DMS153 (cell line): ENCODE results near the gene PYCARD.
"Not testable (repeated sequence)": the region's sequence is repeated elsewhere in the genome, so short reads cannot be mapped to it uniquely, and the experiment has no call there.

ENCODE experiments used
- DNase-seq: peaks from one replicate; lab custom pipeline; 2025; lab: John Stamatoyannopoulos, UW

The PYCARD gene

DNA sequence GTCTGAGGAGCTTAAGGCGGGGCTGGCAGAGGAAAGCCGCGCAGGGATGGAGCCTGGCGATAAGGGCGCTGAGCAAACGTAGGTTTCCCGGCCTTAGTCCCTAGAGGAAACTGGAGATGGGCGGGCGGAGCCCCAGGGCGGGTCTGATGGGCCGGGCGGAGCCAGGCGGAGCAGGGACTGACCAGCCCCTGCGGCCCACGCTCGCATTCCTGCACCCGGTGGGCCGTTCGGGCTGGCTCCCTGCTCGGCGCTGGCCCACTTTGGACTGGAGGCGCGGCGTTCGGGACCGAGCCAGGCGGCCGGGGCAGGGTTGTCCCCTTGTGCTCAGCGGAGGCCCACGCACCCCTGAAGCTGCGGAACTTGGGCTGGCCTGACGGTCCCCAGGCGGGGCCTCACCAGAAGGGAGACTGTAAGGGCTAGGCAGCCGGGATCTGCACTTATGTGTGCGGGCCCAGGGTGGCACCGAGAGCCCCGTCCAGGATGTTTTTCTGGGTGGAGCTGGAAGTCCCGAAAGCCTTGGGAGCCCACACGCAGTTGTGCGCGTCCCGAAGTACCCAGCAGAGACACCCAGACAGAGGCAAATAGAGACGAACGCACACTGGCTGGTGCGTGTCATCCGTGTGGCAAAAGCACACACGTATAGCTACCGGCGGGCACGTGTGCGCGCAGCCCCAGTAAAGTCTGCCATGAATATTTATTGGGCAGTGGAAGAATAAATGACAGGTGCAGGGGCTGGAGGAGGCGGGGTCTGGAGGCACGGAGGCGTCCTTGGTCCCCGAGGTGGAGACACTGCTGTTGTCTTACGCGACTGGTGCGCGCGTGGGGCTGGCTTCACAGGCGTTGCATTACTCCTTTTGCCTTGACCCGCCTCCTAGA lies 13.0 kb upstream of the PYCARD start:
- DNase-seq: peak; percentile 35

DNA sequence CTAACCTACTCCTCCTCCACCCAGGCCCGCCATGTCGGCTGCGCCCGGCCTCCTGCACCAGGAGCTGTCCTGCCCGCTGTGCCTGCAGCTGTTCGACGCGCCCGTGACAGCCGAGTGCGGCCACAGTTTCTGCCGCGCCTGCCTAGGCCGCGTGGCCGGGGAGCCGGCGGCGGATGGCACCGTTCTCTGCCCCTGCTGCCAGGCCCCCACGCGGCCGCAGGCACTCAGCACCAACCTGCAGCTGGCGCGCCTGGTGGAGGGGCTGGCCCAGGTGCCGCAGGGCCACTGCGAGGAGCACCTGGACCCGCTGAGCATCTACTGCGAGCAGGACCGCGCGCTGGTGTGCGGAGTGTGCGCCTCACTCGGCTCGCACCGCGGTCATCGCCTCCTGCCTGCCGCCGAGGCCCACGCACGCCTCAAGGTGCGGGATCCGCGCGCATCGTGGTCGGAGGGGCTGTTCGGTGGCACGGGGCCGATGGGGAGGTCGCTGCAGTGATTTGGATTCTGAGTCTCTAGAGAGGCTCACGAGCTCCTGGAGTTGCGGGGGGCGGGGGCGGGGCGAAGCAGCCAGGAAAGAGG lies 12.2 kb upstream of the PYCARD start:
- DNase-seq: no peak

DNA sequence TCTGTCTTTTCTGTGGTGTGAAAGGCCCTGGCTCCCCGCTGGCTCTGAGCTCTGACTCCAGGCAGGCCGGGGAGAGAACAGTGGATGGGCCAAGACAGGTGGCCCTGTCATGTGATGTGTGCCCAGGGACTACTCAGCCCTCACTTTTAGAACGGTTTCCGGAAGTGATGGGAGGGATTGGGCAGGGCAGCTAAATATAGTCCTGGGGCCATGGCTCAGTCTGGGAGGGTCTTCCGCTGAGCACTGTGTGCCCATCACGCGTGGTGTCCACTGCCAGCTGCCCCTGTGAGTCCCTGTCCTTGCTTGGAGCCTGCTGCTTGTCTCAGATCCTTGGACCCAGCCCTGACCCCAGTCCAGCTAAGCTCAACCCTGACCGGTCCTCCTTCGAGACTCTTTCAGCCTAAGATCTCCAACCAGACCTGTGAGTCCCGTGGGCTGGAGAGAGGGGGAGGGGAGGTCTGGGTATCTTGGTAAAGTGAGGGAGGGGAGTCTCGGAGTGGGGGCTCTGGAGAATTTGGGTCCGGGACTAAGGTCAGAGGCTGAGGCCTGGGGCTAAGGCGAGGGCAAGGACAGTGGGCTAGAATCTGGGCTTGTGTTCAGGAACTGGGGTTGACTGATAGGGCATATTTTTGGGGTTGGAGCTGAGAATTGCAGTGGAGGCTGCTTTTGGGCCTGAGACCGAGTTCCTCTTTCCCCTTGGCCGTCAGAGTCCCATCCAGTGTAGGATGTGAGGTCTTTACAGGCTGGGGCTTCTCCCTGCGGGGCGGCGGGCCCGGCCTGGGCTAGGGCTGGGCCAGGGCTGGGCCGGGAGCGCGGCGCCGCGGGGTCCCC lies 11.5 kb upstream of the PYCARD start, which contains the start of gene TRIM72:
TSS of gene TRIM72 (plus strand) at position 243 of the 831 bp plus-strand sequence. CDS start 620 bp downstream, outside the sequence.
- peak; percentile 30 for DNase-seq

DNA sequence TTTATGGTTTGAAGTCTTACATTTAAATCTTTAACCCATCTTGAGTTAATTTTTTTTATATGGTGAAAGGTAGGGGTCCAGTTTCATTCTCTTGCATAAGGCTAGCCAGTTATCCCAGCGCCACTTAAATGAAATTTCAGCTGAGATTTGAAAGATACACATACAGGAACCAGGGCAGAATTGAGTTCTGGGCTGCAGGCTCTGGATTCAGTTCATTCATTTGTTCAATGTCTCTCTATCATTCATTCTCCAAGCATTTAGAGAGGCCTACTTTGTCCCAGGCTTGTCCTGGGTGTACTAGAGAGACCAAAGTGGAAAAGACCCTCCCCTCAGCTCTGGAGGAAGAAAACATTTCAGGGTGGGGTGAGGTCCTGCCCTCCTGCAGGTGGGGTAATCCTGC lies 10.8 kb upstream of the PYCARD start:
- DNase-seq: no peak

DNA sequence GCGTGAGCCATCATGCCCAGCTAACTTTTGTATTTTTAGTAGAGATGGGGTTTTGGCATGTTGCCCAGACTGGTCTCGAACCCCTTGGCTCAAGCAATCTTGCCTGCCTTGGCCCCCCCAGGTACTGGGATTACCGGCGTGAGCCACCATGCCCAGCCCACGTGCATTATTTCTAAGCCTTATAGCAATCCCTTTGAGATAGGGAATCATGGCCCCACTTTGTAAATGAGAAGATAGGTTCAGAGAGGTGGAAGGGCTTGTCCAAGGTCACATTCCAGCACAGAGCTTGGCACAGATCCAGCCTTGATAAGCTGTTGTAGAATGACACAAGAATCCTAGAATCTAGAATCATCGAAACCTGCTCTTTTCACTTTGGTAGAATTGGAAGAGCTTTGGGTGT lies 4.2 kb upstream of the PYCARD start:
- DNase-seq: no peak

DNA sequence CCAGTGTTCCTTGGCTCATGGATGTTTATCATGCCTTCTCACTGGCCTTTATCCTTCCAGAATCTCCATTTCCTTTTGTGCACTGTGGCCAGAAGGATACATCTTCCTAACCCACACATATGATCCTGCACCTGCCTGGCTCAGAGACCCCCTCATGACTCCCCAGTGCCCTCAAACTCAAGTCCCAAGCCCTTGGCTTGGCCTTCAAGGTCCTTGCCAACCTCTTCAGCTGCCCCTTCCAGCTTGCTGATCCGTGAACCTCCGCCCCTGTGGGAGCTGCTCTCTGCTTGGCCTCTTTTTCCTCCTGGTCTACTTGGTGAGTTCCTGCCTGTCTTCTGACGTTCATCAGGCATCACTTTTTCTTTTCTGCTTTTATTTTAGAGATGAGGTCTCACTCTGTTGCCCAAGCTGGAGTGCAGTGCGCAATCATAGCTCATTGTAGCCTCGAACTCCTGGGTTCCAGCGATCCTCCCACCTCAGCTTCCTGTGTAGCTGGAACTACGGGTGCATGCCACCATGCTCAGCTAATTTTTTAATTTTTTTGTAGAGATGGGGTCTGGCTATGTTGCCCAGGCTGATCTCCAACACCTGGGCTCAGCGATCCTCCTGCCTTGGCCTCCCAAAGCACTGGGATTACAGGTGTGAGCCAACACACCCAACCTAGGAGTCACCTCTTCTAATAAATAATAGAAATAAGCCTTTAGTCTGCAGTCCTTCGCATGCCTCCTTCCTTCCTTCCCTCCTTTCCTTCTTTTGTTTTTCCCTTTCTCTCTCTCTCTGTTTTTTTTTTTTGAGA lies 2.5 kb upstream of the PYCARD start:
- DNase-seq: no peak

DNA sequence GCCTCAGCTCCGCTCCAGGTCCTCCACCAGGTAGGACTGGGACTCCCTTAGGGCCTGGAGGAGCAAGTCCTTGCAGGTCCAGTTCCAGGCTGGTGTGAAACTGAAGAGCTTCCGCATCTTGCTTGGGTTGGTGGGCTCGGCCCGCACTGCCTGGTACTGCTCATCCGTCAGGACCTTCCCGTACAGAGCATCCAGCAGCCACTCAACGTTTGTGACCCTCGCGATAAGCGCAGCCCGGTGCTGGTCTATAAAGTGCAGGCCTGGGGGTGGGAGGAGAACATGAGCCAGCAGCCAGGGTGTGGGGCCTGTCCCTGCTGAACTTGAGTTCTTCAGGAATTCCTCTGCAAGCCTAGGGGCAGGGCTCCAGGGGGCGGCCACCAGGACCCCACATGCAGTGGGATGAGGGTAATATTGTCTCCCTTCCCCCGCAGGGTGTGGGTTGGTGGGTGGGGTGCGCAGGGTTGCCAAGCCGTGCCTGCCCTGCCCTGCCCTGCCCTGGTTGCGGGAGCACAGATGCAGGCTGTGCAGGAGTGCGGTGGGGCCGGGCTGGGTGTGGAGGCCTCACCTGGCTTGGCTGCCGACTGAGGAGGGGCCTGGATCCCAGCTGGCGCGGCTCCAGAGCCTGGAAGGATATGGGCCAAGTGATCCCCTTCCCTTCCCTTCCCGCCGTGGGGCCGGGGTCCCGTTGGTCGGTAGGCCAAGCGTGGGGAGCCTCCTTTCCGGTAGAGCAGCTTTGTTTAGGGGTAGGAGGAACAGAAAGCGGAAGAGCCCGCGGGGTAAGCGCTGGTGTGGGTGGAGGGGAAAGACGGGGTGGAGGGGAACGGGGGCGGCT lies 762 bp downstream of the PYCARD start:
- DNase-seq: no peak

DNA sequence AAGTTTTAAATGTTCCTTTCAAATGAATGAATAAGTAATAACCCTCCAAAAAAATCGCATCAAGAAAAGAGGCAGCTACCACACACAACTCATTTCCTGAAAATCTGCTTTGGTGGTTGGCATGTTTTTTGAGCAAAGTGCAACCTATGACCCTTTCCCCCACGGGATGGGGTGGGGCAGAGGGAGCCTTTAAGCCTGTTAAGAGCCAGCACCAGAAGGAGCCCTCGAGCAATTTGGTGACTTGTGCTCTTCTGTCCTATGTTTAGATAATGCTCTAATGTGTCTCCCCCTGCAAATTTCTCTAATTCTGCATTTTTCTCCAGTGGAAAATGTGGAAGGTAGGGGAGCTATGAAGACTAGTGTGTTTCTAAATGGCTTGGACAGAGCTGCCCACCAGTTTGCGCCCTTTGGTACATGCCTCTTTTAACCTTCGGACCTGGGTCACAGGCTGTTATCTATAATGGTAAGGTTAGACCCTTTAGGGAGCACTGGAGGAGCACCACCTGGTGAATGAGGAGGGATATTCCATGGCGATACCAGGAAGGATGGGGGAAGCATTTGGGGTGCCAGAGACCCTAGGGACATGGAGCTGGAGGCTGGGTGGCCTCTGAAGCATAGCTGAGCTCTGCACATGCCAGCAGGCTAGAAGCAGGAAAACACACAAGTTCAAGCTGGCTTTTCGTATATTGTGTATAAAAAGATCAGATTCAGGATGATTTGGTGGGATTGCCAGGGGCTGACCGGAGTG lies 1.6 kb downstream of the PYCARD start:
- no peak for DNase-seq

DNA sequence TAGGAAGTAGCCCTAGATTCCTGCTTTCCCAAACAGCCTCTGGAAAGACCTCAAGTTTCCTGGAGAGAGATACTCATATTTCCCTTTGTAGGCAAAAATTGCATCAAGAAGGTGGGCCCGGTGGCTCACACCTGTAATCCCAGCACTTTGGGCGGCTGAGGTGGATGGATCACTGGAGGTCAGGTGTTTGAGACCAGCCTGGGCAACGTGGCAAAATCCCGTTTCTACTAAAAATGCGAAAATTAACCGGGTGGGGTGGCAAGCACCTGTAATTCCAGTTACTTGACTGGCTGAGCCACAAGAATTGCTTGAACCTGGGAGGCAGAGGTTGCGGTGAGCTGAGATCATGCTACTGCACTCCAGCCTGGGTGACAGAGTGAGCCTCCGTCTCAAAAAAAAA lies 2.4 kb downstream of the PYCARD start:
- not testable (repeated sequence) for DNase-seq

DNA sequence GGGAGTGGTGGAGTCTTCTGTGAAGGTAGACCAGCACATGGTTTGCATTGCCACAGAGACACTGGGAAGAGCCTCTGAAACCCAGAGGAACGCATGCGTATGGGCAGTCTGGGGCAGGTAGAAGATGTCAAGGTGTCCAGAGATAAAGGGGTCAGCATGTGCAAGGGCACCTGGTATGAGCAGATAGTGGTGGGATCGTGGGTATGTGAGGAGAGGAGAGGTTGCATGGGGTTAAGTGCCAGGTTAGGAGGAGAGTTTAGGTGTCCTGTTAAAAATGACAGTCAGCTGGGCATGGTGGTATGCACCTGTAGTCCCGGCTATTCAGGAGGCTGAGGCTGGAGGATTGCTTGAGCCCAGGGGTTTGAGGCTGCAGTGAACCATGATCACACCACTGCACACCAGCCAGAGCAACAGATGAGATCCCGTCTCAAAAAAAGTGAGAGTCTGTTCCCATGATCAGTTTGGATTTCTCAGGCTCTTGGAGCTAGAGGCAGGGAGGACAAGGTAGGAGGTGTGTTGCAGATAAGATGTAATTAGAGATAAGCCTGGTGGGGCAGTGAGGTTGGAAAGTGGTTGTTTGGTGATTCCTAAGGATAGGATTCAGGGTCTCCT lies 3.0 kb downstream of the PYCARD start:
- DNase-seq: no peak

DNA sequence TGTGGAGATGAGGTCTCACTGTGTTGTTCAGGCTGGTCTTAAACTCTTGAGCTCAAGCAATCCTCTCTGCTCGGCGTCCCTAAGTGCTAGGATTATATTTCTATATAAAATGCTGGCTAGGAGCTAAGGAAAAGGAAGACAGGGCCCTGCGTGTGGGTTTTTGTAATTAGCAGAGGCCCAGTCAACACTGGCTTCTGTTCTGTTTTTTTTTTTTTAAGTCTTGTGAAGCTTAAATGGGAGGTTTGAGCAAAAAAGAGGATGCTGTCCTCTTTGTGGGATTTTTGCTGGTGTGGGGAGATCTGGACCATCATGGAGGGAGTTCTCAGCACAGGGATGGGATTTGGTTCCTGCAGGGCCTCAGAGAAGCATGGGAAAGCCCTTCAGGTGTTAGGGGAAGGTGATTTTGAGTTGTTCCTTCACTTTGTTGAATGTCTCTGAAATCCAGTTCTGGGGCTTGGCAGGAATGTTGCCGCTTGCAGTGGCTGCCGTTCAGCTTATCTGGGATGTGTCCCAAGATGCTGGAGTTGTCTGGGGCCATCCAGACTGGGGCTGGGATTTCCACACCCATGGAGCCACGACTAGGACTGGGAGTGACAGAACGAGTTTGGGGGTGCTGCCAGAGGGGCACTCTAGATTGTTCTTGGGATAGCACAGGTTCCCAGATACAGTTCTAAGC lies 4.2 kb downstream of the PYCARD start:
- no peak for DNase-seq

DNA sequence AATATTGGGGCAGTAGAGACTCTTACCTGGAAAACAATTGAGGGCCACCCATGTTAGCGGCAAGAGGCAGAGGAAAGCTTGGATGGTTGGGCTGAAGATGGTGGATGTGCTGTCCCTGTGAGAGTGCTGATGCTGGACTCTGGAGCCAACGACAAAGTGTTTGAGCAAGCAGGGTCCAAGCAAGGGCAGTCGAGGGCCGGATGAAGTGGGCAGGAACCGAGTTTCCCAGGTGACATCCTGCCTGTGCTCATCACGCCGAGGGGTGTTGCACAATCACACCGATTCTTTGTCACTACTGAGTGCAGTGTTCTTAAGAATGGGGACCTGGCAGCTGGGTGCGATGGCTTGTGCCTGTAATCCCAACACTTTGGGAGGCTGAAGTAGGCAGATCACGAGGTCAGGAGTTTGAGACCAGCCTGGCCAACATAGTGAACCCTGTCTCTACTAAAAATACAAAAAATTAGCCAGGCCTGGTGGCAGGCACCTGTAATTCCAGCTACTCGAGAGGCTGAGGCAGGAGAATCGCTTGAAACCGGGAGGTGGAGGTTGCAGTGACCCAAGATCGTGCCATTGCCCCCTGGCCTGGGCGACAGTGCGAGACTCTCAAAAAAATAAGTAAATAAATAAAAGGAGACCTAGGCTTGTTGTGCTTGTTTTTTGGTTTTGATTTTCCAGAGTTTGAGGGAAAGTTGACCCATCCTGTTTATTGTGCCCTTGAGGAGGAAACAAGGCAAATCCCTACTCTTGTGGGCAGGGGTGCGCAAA lies 6.1 kb downstream of the PYCARD start:
- no peak for DNase-seq

DNA sequence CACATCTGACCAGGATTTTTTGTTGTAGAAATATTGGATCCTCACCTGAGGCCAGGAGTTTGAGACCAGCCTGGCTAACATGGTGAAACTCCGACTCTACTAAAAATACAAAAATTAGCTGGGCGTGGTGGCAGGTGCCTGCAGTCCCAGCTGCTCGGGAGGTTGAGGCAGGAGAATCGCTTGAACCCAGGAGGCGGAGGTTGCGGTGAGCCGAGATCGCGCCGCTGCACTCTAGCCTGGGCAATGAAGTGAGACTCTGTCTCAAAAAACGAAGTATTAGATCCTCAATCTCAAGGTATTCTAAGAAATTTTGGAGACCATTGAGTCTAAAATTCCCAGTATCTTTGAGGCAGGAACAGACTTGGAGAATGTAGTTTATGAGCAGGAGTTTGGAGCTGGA lies 6.7 kb downstream of the PYCARD start:
- DNase-seq: not testable (repeated sequence)

DNA sequence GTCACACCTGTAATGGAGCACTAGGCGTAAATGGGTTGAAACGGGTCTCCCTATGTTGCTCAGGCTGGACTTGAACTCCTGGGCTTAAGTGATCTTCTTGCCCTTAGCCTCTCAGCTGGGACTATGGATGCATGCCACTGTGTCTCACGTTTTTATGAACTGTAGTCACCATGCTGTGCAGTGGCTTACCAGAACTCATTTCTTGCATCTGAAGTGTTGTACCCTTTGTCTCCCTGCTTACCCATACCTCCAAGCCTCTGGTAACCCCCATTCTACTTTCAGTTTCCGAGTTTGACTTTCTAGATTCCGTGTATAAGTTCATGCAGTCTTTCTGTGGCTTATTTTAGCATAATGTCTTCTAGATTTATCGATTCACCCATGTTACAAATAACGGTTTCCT lies 7.7 kb downstream of the PYCARD start:
- DNase-seq: no peak

DNA sequence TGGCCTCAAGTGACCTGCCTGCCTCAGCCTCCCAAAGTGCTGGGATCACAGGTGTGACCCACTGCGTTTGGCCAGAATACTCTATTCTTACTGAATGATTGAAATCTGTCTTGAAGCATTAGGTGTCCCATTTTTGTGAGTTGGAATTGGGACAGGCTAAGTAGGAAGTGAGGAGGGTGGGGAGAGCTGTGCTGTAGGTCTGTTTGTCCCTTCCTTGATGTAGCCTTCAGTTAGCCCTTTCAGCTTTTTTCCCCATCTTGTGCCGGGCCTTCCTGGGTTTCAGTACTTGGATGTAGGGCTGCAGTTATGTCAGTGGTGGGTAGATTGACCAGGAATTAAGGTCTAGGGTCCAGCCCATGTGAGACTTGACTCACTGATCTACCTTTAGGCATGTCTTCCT lies 8.7 kb downstream of the PYCARD start:
- no peak for DNase-seq

DNA sequence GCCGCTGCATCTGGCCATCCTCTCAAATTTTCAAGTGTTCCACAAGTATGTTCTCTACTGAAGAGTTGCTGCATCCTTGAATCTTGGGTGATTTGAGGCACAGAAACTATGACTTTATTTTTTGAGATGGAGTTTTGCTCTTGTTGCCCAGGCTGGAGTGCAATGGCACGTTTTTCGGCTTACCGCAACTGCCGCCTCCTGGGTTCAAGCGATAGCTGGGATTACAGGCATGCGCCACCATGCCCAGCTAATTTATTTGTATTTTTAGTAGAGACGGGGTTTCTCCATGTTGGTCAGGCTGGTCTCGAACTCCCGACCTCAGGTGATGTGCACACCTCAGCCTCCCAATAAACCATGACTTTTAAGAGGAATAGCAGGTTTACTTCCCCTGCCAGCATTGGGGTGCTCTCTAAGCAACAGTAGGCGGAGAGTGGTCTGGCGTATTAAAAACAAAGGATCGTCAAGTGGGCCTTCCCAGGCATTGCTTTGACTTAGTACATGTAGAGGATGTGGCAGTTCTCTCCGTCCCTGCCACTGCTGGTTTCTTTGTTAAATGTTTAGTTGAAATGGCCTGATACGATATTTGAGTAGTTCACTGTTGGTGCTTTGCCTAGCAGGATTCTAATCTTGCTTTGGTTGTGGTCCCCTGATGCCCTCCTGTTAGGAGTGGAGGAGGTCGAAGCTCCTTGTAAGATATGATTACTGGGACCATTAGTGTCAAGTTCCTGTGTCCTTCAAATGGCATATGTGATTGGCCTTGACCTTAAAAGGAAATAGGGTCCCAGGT lies 9.5 kb downstream of the PYCARD start:
- no peak for DNase-seq

DNA sequence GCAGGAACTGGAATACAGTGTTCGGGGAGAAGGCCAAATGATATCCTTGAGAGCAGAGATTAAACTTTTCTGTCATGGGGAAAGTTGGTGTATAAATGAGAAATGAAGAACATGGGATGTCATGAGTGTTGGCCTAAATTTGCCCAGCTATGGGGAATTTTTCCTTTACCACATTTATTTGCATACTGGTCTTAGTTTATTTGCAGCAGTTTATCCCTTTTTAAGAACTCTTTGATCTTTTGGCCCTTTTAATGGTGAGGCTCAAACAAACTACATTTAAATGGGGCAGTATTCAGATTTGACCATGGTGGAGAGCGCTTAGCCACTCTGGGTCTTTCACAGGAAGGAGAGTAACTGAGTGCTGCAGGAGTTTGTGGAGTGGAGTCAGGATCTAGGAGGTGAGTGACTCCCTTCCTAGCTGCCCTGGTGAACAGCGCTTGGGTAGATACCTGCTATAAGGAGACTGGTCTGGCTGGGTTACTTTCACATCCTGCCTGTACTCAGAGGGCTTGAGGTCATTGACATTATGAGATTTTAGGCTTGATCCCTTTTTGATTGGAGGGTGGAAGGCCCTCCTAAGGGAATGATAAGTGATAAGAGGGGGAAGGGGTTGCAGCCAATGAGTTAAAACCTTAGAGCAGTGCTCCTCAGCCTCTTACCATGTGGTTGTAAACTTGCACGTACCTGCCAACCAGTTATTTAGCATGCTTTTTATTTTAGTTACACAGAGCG lies 10.7 kb downstream of the PYCARD start:
- no peak for DNase-seq
